Panc1 (cell line): ENCODE data around the gene POLK. TPM values are rescaled to one million over a fixed set of nuclear protein-coding genes. Genes with fewer than 3 reads are reported as not detected.

Source experiments
- ATAC-seq: fragments of 200-7000 bp; cut with Tn5 transposase; 2 replicates; pipeline ENCODE4 v1.9.1; 2020; ENCODE audit warnings: mild to moderate bottlenecking, moderate library complexity
- BruUV-seq: library from RNA; stranded (reverse); fragments of 400-500 nt; replicated peaks from 2 replicates; lab custom pipeline; 2021; lab: Mats Ljungman, UMichigan
- CTCF ChIA-PET: fragments of 300-600 bp; sonication (Branson Sonifier 250); formaldehyde crosslinking; loops from one replicate; lab custom pipeline; 2022; ENCODE audit warnings: antibody characterized with exemption; lab: Charles Lee
- POLR2A ChIA-PET: fragments of 300-600 bp; sonication (Branson Sonifier 250); formaldehyde crosslinking; loops from one replicate; lab custom pipeline; 2022; ENCODE audit warnings: antibody characterized with exemption; lab: Charles Lee
- DNase-seq: peaks from one replicate; pipeline ENCODE4 v3.0.0-alpha.2; 2010; ENCODE audit warnings: low read depth, low spot score
- H3K27ac ChIP-seq: 2 replicates; pipeline ENCODE4 v1.5.1; 2011; ENCODE audit warnings: mild to moderate bottlenecking, low read length, inconsistent platforms
- H3K27me3 ChIP-seq: fragments of 200-500 bp; sonication (Bioruptor generic); 2 replicates; pipeline ENCODE4 v1.6.0; 2014; ENCODE audit warnings: low read length, inconsistent platforms; ENCODE audit not compliant: control insufficient read depth, insufficient read depth
- H3K36me3 ChIP-seq: fragments of 200-500 bp; sonication (Bioruptor generic); 2 replicates; pipeline ENCODE4 v1.5.1; 2014; ENCODE audit warnings: inconsistent platforms, mild to moderate bottlenecking, low read length, moderate library complexity; ENCODE audit not compliant: control insufficient read depth, insufficient read depth
- H3K4me1 ChIP-seq: 2 replicates; pipeline ENCODE4 v1.5.1; 2011; ENCODE audit warnings: inconsistent platforms, mild to moderate bottlenecking, low read length, moderate library complexity; ENCODE audit not compliant: control insufficient read depth, insufficient read depth
- H3K4me3 ChIP-seq, 2 experiments: 2 replicates each; pipeline ENCODE4 v1.5.1; 2011 to 2012; ENCODE audit warnings: low read depth in 2 of 2, low read length in 2 of 2, mild to moderate bottlenecking in 2 of 2, inconsistent platforms in 1 of 2, moderate library complexity in 1 of 2
- H3K9me3 ChIP-seq: fragments of 200-500 bp; sonication (Bioruptor generic); 2 replicates; pipeline ENCODE4 v1.5.1; 2014; ENCODE audit warnings: low read depth, mild to moderate bottlenecking, inconsistent platforms, low read length, moderate library complexity; ENCODE audit not compliant: control insufficient read depth, insufficient read depth
- POLR2AphosphoS5 ChIP-seq: IDR thresholded peaks from 2 replicates; pipeline ENCODE4 v1.6.1; 2012; ENCODE audit warnings: mild to moderate bottlenecking, low read depth, low read length, moderate library complexity
- SIN3A ChIP-seq: IDR thresholded peaks from 2 replicates; pipeline ENCODE4 v1.6.1; 2012; ENCODE audit warnings: low read depth, mild to moderate bottlenecking, low read length, moderate library complexity, borderline replicate concordance; ENCODE audit not compliant: insufficient read depth
- TCF7L2 ChIP-seq: IDR thresholded peaks from 2 replicates; pipeline ENCODE4 v1.6.1; 2011; ENCODE audit warnings: mild to moderate bottlenecking, low read depth, low read length, inconsistent platforms
- in situ Hi-C: cut with HindIII; loops from 2 replicates; pipeline ENCODE4 v1.10.0; 2016; ENCODE audit warnings: low sequenced_read_pairs, low pct_unique_long_range_greater_than_20kb
- intact Hi-C: fragments of 100-400 bp; cut with micrococcal nuclease; formaldehyde crosslinking; loops from one replicate; pipeline ENCODE4 v1.10.0; 2022; ENCODE audit not compliant: unreplicated experiment
- total RNA-seq: library from RNA; stranded (reverse); gene quantifications from one replicate; pipeline ENCODE4 v1.2.1, GENCODE V29; 2021; ENCODE audit not compliant: unreplicated experiment
- TF ChIP-seq, protein P1 (sequence below): fragments of 450-650 bp; IDR thresholded peaks from 2 replicates; pipeline ENCODE4 v1.5.1; 2017; ENCODE audit warnings: mild to moderate bottlenecking
- TF ChIP-seq, protein P2 (sequence below), 2 experiments: IDR thresholded peaks; 2 replicates each; pipeline ENCODE4 v1.6.1; 2011 to 2012; ENCODE audit warnings: low read depth in 2 of 2, control low read depth in 1 of 2, low read length in 1 of 2, mild to moderate bottlenecking in 1 of 2, moderate library complexity in 1 of 2; ENCODE audit not compliant: insufficient read depth in 1 of 2

The POLK gene
- total RNA-seq, 1 experiment from 2014 or later: 21.3 TPM

DNA sequence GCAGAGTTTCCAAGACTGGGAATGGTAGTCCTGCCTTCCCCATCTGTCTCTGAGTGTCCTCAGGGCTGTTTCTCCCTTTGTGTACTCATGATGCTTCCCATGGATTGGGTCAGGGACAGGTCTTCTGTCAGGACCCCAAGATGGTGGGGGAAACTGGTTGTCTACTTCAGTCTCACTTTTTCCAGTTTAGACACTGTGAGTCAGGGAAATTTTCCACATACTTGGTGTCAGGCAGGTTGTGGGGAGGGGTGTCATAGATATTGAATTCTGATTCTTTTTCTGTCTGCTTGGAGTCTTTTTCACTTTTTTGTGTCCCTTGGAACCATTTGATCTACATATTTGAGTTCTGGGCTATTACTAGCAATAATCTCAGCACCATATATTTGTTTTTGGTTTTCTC is 10.3 kb downstream of the POLK start:
- no peaks in the 10 kb centered on the region for H3K36me3 ChIP-seq
- DNase-seq (no peak), ATAC-seq (no peak)
- no TSS peak for BruUV-seq
- intact Hi-C loops: no loop called here
- ChIA-PET POLR2A (no interaction called here), CTCF (no interaction called here)
- no peak overlapping the region for H3K4me3 ChIP-seq
- H3K9me3 ChIP-seq: peaks cover 16% of the 10 kb centered on the region; the same call in 1 of the 2 replicates
- no peaks in the 10 kb centered on the region for H3K4me1 ChIP-seq
- in situ Hi-C loops: no loop called here
- no peak overlapping the region for H3K27ac ChIP-seq
- no peak for TF ChIP-seq SIN3A
- no peaks in the 10 kb centered on the region for H3K27me3 ChIP-seq

GRCh38 chr5:75522542-75522941 is 10.9 kb downstream of the POLK start:
- no peaks in the 10 kb centered on the region for H3K36me3 ChIP-seq
- H3K9me3 ChIP-seq: peaks cover 16% of the 10 kb centered on the region; the same call in 1 of the 2 replicates
- no peak for ATAC-seq
- no peaks in the 10 kb centered on the region for H3K4me1 ChIP-seq
- no peak for DNase-seq
- no peaks in the 10 kb centered on the region for H3K27me3 ChIP-seq
- BruUV-seq: no TSS peak
- TF ChIP-seq, protein P1, sequence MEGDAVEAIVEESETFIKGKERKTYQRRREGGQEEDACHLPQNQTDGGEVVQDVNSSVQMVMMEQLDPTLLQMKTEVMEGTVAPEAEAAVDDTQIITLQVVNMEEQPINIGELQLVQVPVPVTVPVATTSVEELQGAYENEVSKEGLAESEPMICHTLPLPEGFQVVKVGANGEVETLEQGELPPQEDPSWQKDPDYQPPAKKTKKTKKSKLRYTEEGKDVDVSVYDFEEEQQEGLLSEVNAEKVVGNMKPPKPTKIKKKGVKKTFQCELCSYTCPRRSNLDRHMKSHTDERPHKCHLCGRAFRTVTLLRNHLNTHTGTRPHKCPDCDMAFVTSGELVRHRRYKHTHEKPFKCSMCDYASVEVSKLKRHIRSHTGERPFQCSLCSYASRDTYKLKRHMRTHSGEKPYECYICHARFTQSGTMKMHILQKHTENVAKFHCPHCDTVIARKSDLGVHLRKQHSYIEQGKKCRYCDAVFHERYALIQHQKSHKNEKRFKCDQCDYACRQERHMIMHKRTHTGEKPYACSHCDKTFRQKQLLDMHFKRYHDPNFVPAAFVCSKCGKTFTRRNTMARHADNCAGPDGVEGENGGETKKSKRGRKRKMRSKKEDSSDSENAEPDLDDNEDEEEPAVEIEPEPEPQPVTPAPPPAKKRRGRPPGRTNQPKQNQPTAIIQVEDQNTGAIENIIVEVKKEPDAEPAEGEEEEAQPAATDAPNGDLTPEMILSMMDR: no peak
- no peak for TF ChIP-seq POLR2AphosphoS5
- TF ChIP-seq TCF7L2: no peak
- no peak for TF ChIP-seq SIN3A
- TF ChIP-seq, protein P2, sequence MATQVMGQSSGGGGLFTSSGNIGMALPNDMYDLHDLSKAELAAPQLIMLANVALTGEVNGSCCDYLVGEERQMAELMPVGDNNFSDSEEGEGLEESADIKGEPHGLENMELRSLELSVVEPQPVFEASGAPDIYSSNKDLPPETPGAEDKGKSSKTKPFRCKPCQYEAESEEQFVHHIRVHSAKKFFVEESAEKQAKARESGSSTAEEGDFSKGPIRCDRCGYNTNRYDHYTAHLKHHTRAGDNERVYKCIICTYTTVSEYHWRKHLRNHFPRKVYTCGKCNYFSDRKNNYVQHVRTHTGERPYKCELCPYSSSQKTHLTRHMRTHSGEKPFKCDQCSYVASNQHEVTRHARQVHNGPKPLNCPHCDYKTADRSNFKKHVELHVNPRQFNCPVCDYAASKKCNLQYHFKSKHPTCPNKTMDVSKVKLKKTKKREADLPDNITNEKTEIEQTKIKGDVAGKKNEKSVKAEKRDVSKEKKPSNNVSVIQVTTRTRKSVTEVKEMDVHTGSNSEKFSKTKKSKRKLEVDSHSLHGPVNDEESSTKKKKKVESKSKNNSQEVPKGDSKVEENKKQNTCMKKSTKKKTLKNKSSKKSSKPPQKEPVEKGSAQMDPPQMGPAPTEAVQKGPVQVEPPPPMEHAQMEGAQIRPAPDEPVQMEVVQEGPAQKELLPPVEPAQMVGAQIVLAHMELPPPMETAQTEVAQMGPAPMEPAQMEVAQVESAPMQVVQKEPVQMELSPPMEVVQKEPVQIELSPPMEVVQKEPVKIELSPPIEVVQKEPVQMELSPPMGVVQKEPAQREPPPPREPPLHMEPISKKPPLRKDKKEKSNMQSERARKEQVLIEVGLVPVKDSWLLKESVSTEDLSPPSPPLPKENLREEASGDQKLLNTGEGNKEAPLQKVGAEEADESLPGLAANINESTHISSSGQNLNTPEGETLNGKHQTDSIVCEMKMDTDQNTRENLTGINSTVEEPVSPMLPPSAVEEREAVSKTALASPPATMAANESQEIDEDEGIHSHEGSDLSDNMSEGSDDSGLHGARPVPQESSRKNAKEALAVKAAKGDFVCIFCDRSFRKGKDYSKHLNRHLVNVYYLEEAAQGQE (IDR thresholded peaks at IDR 0.05; ENCODE audit: insufficient read depth in 1 of 2, low read depth in 2 of 2, low read length in 1 of 2): no peak
- ChIA-PET POLR2A (no interaction called here), CTCF (no interaction called here)
- intact Hi-C loops: no loop called here
- in situ Hi-C loops: no loop called here
- H3K4me3 ChIP-seq: no peak overlapping the region
- no peak overlapping the region; the same call in 1 of the 2 replicates for H3K27ac ChIP-seq

GRCh38 chr5:75523275-75523674 is 11.6 kb downstream of the POLK start:
- in situ Hi-C loops: no loop called here

More at GRCh38 chr5:75523275-75523674, 11.6 kb downstream of the POLK start:
- peaks cover 16% of the 10 kb centered on the region; the same call in 1 of the 2 replicates for H3K9me3 ChIP-seq
- no TSS peak for BruUV-seq
- no peaks in the 10 kb centered on the region for H3K36me3 ChIP-seq
- POLR2A ChIA-PET: no interaction called here
- TF ChIP-seq TCF7L2 (no peak), SIN3A (no peak), POLR2AphosphoS5 (no peak)
- TF ChIP-seq, protein P2 (IDR thresholded peaks at IDR 0.05; ENCODE audit: insufficient read depth in 1 of 2, low read depth in 2 of 2, low read length in 1 of 2): no peak
- TF ChIP-seq, protein P1: no peak
- no peak overlapping the region for H3K27ac ChIP-seq
- no peak overlapping the region for H3K4me3 ChIP-seq
- DNase-seq: no peak
- H3K27me3 ChIP-seq: no peaks in the 10 kb centered on the region
- ATAC-seq: no peak
- CTCF ChIA-PET: interaction anchor here (0.7 kb wide), 1 partner anchor 158 kb away, joined by 3 read pairs; no protein-coding TSS in a partner anchor
- H3K4me1 ChIP-seq: no peaks in the 10 kb centered on the region
- intact Hi-C loops: no loop called here
